Tibial artery (tissue), 4 donors: ENCODE results near the gene CRYBG1.

Experiments used
- DNase-seq, 2 donors: peaks; one replicate each; pipeline ENCODE4 v3.0.0-alpha.2; 2019
- H3K27ac ChIP-seq, 2 donors: fragments of 200-600 bp; sonication (generic) in 1 of 2; 1 replicate in 1 of 2; 2 replicates in 1 of 2; pipeline ENCODE4 v1.5.1; 2018 to 2019; ENCODE audit warnings: mild to moderate bottlenecking in 1 of 2
- H3K27me3 ChIP-seq, 2 donors: fragments of 200-600 bp; sonication (generic) in 1 of 2; one replicate each; pipeline versions ENCODE4 v1.5.1 to v1.6.0; 2016 to 2019
- H3K36me3 ChIP-seq, 3 donors: fragments of 200-600 bp; sonication (generic) in 2 of 3; one replicate each; pipeline ENCODE4 v1.5.1; 2016 to 2019; ENCODE audit warnings: mild to moderate bottlenecking in 2 of 3
- H3K4me1 ChIP-seq, 4 donors: fragments of 200-600 bp; sonication (generic) in 2 of 4; 1 replicate in 3 of 4; 2 replicates in 1 of 4; pipeline ENCODE4 v1.5.1; 2016 to 2019
- H3K4me3 ChIP-seq, 2 donors: fragments of 200-600 bp; sonication (generic) in 1 of 2; 1 replicate in 1 of 2; 2 replicates in 1 of 2; pipeline ENCODE4 v1.5.1; 2018 to 2019; ENCODE audit warnings: mild to moderate bottlenecking in 2 of 2
- H3K9me3 ChIP-seq, 3 donors: fragments of 200-600 bp; sonication (generic) in 1 of 3; one replicate each; pipeline ENCODE4 v1.5.1; 2016 to 2019
- intact Hi-C: fragments of 100-400 bp; cut with DNase I; formaldehyde crosslinking; loops from one replicate; pipeline ENCODE4 v1.15.0; 2023; ENCODE audit warnings: low total_unique reads
- TF ChIP-seq, protein P1 (sequence below), 2 experiments: fragments of 200-600 bp in 1 of 2; fragments of 450-650 bp in 1 of 2; IDR thresholded peaks; one replicate each; pipeline ENCODE4 v1.5.1; 2017 to 2019; ENCODE audit warnings: antibody characterized with exemption in 2 of 2, mild to moderate bottlenecking in 1 of 2, moderate library complexity in 1 of 2

Gene CRYBG1

DNA sequence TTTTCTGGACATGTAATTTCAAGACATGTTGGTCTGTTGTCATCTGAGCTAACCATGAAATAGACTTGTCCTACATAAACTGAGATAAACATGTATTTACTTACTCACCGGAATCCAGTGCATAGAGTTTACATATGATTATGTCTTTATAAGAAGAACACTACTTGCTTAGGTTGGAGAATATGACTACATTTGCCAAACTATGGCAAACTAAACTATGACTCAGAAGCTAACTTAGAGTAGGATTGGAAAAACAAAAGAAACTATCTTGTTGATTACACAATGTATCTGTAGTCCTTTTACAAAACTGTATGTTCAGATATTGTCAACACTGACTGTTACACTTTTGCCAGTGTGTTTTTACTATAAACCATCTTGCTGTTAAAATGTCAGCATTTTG is 113.3 kb downstream of the CRYBG1 start:
- Histone ChIP-seq H3K27ac (no peak overlapping the region), H3K4me3 (no peak overlapping the region), H3K4me1 (no peaks in the 10 kb centered on the region), H3K36me3 (no peaks in the 10 kb centered on the region), H3K9me3 (no peaks in the 10 kb centered on the region), H3K27me3 (peaks cover 0 to 9% of the 10 kb centered on the region in 2 donors)
- TF ChIP-seq, protein P1, sequence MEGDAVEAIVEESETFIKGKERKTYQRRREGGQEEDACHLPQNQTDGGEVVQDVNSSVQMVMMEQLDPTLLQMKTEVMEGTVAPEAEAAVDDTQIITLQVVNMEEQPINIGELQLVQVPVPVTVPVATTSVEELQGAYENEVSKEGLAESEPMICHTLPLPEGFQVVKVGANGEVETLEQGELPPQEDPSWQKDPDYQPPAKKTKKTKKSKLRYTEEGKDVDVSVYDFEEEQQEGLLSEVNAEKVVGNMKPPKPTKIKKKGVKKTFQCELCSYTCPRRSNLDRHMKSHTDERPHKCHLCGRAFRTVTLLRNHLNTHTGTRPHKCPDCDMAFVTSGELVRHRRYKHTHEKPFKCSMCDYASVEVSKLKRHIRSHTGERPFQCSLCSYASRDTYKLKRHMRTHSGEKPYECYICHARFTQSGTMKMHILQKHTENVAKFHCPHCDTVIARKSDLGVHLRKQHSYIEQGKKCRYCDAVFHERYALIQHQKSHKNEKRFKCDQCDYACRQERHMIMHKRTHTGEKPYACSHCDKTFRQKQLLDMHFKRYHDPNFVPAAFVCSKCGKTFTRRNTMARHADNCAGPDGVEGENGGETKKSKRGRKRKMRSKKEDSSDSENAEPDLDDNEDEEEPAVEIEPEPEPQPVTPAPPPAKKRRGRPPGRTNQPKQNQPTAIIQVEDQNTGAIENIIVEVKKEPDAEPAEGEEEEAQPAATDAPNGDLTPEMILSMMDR (IDR thresholded peaks at IDR 0.05): no peak
- intact Hi-C loops: no loop called here
- no peak for DNase-seq

DNA sequence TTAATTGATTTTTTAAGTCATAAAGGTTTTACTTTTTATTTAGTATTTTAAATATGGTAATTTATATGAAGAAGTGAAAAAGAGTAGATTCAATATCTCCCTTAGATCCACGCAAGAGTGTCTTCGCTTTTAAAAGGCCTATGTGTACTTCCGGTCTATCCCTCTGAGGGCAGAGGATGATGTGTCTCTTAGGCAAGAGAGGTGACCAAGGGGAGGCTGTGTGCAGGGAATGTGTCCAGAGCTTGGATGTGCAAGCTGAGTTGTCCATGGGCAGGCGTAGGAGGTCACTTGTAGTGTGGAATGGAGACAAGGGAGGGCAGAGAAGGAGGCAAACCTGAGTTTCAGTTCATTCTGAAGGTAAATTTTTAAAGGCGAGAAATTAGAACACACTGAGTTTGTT is 113.9 kb downstream of the CRYBG1 start:
- intact Hi-C loops: no loop called here
- DNase-seq: no peak
- TF ChIP-seq, protein P1 (IDR thresholded peaks at IDR 0.05): no peak
- Histone ChIP-seq H3K4me3 (no peak overlapping the region), H3K36me3 (no peaks in the 10 kb centered on the region), H3K9me3 (no peaks in the 10 kb centered on the region), H3K27ac (no peak overlapping the region), H3K4me1 (no peaks in the 10 kb centered on the region), H3K27me3 (peaks cover 0 to 9% of the 10 kb centered on the region in 2 donors)

DNA sequence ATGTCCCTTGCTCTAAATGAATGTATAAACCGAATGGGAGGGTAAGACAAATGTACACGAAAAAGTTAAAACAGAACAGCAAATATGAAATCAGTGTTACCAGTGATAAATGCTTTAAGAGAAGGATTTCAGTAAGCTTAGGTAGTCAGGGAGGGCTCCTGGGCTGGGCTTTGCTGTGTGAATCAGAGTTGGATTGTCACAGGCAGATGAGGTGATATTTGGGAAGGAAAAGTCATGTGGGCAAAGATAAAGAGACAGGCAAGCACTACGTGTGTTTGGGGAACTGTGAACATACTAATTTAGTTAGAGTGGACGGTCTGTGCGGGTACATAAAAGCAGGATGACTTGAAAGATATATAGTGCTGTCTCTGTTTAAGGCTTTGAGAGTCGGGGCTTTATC is 114.8 kb downstream of the CRYBG1 start:
- H3K27me3 ChIP-seq: peaks cover 0 to 9% of the 10 kb centered on the region in 2 donors
- no peak overlapping the region for H3K27ac ChIP-seq
- no peaks in the 10 kb centered on the region for H3K9me3 ChIP-seq
- H3K36me3 ChIP-seq: no peaks in the 10 kb centered on the region
- H3K4me1 ChIP-seq: no peaks in the 10 kb centered on the region
- TF ChIP-seq, protein P1 (IDR thresholded peaks at IDR 0.05): no peak
- no peak for DNase-seq
- no peak overlapping the region for H3K4me3 ChIP-seq
- intact Hi-C loops: no loop called here

GRCh38 chr6:106476331-106477105 is 116.0 kb downstream of the CRYBG1 start:
- H3K9me3 ChIP-seq: no peaks in the 10 kb centered on the region
- H3K27ac ChIP-seq: no peak overlapping the region
- DNase-seq: no peak
- TF ChIP-seq, protein P1 (IDR thresholded peaks at IDR 0.05): no peak
- H3K27me3 ChIP-seq: peaks cover 0 to 9% of the 10 kb centered on the region in 2 donors
- no peaks in the 10 kb centered on the region for H3K4me1 ChIP-seq
- H3K4me3 ChIP-seq: no peak overlapping the region
- intact Hi-C loops: no loop called here
- H3K36me3 ChIP-seq: no peaks in the 10 kb centered on the region

- Histone ChIP-seq H3K4me1 (no peaks in the 10 kb centered on the region), H3K4me3 (no peak overlapping the region), H3K36me3 (no peaks in the 10 kb centered on the region), H3K9me3 (no peaks in the 10 kb centered on the region), H3K27ac (no peak overlapping the region), H3K27me3 (peaks cover 0 to 9% of the 10 kb centered on the region in 2 donors)
- intact Hi-C loops: no loop called here
- no peak for DNase-seq
- TF ChIP-seq, protein P1 (IDR thresholded peaks at IDR 0.05): no peak
Observed at GRCh38 chr6:106477146-106477545, 116.6 kb downstream of the CRYBG1 start.
